SHP77 treated with DMSO at 0.1 percent for 48 hours (cell line): ENCODE data around the gene DDX39B.
"Not testable (repeated sequence)": the region's sequence is repeated elsewhere in the genome, so short reads cannot be mapped to it uniquely, and the experiment has no call there.

Source experiments
- DNase-seq: peaks from one replicate; lab custom pipeline; 2025; lab: John Stamatoyannopoulos, UW

DDX39B gene

DNA sequence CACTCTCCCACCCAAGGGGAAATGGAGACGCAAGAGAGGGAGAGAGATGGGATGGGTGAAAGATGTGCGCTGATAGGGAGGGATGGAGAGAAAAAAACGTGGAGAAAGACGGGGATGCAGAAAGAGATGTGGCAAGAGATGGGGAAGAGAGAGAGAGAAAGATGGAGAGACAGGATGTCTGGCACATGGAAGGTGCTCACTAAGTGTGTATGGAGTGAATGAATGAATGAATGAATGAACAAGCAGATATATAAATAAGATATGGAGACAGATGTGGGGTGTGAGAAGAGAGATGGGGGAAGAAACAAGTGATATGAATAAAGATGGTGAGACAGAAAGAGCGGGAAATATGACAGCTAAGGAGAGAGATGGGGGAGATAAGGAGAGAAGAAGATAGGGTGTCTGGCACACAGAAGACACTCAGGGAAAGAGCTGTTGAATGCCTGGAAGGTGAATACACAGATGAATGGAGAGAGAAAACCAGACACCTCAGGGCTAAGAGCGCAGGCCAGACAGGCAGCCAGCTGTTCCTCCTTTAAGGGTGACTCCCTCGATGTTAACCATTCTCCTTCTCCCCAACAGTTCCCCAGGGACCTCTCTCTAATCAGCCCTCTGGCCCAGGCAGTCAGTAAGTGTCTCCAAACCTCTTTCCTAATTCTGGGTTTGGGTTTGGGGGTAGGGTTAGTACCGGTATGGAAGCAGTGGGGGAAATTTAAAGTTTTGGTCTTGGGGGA, 34.3 kb upstream of the DDX39B start:
- no peak for DNase-seq

DNA sequence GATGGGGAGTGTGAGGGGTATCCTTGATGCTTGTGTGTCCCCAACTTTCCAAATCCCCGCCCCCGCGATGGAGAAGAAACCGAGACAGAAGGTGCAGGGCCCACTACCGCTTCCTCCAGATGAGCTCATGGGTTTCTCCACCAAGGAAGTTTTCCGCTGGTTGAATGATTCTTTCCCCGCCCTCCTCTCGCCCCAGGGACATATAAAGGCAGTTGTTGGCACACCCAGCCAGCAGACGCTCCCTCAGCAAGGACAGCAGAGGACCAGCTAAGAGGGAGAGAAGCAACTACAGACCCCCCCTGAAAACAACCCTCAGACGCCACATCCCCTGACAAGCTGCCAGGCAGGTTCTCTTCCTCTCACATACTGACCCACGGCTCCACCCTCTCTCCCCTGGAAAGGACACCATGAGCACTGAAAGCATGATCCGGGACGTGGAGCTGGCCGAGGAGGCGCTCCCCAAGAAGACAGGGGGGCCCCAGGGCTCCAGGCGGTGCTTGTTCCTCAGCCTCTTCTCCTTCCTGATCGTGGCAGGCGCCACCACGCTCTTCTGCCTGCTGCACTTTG, 33.6 kb upstream of the DDX39B start, which contains the start of gene TNF:
TNF (plus strand) TSS at position 231 of the 567 bp plus-strand sequence; CDS start at position 408, 177 bp downstream.
- DNase-seq: no peak

DNA sequence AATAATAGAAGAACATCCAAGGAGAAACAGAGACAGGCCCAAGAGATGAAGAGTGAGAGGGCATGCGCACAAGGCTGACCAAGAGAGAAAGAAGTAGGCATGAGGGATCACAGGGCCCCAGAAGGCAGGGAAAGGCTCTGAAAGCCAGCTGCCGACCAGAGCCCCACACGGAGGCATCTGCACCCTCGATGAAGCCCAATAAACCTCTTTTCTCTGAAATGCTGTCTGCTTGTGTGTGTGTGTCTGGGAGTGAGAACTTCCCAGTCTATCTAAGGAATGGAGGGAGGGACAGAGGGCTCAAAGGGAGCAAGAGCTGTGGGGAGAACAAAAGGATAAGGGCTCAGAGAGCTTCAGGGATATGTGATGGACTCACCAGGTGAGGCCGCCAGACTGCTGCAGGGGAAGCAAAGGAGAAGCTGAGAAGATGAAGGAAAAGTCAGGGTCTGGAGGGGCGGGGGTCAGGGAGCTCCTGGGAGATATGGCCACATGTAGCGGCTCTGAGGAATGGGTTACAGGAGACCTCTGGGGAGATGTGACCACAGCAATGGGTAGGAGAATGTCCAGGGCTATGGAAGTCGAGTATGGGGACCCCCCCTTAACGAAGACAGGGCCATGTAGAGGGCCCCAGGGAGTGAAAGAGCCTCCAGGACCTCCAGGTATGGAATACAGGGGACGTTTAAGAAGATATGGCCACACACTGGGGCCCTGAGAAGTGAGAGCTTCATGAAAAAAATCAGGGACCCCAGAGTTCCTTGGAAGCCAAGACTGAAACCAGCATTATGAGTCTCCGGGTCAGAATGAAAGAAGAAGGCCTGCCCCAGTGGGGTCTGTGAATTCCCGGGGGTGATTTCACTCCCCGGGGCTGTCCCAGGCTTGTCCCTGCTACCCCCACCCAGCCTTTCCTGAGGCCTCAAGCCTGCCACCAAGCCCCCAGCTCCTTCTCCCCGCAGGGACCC, 32.6 kb upstream of the DDX39B start:
- no peak for DNase-seq

DNA sequence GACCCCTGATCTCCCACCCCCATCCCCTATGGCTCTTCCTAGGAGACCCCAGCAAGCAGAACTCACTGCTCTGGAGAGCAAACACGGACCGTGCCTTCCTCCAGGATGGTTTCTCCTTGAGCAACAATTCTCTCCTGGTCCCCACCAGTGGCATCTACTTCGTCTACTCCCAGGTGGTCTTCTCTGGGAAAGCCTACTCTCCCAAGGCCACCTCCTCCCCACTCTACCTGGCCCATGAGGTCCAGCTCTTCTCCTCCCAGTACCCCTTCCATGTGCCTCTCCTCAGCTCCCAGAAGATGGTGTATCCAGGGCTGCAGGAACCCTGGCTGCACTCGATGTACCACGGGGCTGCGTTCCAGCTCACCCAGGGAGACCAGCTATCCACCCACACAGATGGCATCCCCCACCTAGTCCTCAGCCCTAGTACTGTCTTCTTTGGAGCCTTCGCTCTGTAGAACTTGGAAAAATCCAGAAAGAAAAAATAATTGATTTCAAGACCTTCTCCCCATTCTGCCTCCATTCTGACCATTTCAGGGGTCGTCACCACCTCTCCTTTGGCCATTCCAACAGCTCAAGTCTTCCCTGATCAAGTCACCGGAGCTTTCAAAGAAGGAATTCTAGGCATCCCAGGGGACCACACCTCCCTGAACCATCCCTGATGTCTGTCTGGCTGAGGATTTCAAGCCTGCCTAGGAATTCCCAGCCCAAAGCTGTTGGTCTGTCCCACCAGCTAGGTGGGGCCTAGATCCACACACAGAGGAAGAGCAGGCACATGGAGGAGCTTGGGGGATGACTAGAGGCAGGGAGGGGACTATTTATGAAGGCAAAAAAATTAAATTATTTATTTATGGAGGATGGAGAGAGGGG, 31.7 kb upstream of the DDX39B start:
- no peak for DNase-seq

DNA sequence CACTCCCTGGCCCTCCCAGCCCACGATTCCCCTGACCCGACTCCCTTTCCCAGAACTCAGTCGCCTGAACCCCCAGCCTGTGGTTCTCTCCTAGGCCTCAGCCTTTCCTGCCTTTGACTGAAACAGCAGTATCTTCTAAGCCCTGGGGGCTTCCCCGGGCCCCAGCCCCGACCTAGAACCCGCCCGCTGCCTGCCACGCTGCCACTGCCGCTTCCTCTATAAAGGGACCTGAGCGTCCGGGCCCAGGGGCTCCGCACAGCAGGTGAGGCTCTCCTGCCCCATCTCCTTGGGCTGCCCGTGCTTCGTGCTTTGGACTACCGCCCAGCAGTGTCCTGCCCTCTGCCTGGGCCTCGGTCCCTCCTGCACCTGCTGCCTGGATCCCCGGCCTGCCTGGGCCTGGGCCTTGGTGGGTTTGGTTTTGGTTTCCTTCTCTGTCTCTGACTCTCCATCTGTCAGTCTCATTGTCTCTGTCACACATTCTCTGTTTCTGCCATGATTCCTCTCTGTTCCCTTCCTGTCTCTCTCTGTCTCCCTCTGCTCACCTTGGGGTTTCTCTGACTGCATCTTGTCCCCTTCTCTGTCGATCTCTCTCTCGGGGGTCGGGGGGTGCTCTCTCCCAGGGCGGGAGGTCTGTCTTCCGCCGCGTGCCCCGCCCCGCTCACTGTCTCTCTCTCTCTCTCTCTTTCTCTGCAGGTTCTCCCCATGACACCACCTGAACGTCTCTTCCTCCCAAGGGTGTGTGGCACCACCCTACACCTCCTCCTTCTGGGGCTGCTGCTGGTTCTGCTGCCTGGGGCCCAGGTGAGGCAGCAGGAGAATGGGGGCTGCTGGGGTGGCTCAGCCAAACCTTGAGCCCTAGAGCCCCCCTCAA, 30.5 kb upstream of the DDX39B start, which contains the start of gene LTA:
LTA (plus strand) TSS at position 249 of the 871 bp plus-strand sequence; CDS start at position 703, 454 bp downstream.
- no peak for DNase-seq

DNA sequence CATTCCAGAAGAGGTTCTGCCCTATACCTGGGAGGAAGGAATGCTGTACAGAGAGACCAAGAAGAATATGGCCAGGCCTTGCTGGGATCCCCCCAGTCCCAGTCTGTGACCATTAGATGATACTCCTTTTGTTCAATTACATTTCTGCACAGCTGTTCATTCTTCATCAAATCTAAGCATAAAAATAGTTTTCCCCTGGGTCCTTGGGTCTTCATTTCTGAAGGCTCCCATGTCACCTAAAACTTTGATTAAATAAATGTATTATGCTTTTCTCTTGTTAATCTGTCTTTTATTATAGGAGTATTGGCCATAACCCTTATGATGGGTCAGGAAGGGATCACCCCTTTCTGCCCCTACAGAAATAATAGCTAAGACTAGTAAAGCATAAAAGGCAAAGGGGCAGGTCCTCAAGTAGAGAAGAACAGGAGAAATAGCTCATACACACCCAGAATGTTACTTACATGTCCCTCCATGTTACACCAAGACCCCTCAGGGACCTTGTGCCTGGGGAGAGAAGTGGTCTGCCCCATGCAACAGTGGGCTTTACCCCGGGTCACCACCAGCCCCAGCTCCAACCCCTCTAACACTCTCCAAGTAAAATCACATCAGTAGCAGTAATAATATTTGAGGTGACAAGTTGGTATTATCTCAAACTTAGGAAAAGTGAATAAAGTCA, 28.2 kb upstream of the DDX39B start:
- no peak for DNase-seq

DNA sequence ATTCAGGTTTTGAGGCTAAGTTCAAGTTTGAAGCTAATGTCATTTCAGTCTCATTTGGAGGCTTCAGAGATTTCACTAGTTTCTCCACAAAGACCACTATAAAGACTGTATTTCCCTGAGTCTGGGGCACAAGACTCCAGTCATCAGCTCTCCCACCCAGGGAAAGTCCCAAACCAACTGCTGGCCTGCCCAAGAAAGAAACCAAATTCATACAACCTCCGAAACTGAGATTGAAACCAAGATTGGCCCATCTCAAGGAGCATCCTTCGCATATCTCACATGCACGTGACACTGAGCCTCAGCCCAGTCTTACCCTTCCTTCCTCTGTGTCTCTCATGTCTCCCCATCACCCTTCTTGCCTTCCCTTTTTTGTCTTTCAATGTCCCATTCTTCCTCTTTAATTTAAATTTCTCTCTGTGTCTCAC, 26.7 kb upstream of the DDX39B start:
- DNase-seq: no peak

DNA sequence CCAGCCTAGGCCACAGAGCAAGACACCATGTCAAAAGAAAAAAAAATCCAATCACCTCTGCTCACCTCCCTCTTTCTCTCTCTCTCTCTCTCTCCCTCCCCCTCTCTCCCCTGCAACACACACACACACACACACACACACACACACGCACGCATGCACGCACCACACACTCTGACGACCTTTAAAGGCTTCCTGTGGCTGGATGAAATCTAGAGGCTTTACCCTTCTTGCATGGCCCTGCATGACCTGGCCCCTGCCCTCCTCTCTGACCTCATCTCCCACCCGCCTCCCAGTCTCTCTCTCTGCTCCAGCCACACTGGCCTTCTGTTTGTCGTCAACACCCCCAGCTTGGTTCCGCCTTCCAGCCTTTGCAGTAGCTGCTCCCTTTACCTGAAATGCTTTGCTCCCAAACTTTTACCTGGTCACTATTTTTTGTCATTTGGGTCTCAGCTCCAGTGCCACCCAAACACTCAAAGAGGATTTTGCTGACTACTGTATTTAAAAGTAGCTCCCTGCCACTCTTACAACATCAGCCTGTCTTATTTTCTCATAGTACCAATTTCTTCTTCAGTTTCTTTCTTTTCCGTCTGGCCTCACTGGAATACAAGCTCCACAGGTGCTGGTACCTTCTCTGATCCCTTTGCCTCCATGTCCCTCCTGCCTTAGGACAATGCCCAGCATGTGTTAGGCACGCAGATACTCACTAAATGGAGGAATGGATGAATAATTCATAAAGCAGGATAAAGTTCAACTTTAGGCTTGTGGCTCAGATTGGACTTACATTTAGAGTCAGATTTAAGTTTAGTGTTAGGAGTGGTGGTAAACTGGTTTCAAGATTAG, 25.9 kb upstream of the DDX39B start:
- DNase-seq: no peak

DNA sequence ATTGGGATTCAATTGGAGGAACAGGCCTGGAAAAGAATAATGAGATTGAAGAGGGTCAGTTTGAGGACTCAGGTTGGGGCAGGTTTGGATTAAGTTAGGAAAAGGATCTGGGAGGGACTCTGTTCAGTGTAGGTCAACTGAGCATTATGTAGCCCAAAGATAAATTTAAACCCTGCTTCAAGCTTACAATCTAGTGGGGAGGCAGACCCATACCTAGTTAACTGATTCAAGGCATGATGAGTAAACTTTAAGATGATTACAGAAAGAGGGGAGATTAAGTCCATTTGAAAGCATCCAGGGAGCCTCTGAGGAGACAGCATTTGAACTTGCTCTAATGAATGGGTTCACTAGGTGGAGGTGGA, 18.9 kb upstream of the DDX39B start:
- DNase-seq: no peak

DNA sequence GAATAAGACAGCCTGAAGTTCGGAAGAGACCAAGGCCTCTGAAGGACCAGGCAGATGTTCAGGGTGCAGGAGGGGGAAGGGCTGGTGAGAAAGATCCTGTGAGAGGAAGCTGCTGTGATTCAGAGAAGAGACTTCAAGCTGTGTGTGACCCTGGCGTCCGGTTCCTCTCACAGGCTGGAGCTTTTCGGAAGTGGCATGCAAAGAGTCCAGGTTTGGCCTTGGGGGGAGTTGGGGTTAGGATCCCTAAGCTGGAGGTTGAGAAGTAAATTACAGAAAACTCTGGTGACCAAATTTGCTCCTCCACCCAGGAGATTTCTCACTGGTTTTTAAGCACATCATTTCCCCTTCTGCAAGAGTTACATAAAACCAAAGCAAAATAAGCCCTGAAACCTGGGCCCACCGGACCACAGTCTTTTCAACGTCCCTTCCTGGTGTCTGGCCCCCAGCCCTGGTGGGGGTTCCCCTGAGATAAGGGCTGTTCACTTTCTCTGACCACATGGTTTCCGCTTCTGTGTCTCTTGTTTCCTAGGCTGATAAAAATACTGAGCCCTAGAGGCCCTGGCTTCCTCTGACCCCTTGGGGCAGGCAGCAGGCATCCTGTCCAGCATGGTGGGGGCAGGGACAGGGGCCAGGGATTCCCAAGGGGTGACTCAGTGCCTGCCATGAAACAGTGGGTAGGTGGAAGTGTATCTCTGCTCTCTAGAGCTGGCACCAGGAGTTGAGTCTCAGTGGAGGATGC, 18.3 kb upstream of the DDX39B start:
- DNase-seq: no peak

DNA sequence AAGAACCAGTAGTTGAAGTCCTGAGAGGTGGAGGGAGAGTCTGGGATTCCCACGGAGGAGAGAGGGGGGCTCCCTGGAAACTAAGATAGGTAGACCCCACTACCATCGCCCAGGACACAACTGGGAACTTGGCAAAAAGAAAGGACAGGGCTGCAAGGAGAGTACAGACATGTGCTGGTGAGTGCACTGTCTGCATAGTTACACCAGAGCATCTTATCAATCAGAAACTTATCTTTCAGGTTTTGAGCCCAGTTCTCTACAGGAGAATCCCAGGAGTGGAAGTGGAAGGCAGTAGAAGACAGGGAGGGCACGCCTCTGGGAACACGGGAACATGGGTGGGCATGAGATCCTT, 17.8 kb upstream of the DDX39B start:
- DNase-seq: no peak

DNA sequence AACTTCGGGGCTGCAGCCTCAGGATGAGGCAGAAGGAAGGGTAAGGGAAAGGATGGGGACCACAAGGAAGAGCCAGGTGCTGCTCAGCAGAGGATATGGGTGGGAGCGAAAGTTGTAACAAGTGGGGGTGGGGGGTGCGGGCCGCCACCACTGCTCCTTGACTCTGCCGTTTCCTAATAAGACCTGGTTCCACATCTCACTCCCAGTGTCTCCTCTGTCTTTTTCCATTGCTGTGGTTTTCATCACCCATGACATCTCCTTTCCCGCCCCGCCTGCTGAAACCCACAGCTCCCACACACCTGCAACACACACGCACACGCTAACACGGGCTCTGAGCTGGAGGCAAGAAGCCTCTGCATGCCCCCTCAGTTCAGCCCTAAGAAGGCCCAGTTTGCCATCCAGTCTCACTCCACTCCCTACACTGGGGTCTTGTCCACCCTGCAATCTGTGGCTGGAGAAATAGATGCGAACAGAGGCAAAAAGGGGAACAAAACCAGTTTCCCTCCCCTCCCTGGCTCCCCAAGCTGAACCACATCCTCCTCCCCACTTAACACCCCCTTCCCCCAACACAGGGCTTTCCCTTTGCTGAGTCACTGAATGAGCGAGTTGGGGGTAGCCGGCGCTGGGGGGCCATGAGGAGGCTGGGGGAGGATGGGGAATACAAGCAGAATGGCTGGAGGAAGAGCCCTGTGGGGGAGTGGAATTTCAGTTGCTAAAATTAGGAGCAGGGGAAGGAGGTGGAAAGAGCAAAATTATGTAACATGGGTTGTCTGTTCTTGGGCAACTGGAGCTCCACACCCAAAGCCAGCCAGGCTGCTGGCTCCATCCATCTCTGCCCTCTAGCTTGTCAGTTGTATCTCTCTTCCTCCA, 17.1 kb upstream of the DDX39B start:
- DNase-seq: no peak

DNA sequence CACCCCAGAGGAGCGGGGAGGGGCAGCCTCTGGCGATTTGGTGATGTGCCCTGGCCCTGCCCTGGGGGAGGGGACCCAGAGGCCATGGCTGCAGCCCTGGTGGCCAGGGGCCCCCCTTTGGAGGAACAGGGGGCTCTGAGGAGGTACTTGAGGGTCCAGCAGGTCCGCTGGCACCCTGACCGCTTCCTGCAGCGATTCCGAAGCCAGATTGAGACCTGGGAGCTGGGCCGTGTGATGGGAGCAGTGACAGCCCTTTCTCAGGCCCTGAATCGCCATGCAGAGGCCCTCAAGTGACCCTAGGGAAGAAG, 16.5 kb upstream of the DDX39B start:
- DNase-seq: no peak

DNA sequence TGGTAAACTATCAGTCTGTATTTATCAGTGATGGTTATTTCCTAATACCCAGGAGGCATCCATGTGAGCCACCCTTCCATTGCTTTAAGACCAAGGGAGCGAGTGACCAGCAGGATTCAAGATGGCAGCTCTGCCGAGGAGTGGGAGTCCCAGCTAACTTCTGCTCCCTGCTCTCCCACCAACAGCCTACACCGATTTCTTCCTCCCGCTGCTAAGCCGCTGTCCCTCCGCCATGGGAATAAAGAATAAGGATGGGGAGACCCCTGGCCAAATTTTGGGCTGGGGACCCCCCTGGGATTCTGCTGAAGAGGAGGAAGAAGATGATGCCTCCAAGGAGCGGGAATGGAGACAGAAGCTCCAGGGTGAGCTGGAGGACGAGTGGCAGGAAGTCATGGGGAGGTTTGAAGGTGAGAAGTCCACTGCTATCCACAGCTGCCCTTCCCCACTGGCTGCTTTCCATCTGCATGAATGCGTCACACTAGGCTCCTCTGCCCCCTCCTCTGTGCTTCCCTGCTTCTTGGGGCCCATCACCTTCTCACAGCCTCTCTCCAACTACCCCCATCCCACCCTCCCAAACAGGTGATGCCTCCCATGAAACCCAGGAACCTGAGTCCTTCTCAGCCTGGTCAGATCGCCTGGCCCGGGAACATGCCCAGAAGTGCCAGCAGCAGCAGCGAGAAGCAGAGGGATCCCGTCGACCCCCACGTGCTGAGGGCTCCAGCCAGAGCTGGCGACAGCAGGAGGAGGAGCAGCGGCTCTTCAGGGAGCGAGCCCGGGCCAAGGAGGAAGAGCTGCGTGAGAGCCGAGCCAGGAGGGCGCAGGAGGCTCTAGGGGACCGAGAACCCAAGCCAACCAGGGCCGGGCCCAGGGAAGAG, 15.9 kb upstream of the DDX39B start:
- DNase-seq: no peak

DNA sequence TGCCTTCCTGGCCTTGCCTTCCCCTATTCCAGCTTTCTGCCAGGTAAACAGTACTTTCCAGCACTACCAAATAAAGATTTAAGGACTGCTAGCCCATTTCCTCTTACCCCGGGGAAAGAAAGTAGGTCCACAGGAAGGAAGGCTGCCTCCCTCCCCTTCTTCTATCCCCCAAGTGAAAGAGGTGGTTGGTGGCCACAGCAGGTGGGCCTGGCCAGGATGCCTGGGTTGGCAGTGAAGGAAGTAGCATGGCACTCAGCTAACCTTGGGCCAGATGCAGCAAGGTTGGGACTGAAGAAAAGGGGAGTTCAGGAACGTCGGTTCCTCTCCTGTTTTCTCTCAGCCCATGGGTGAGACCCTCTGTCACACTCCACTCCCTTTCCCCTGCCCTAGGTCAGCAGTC, 14.5 kb upstream of the DDX39B start:
- no peak for DNase-seq

DNA sequence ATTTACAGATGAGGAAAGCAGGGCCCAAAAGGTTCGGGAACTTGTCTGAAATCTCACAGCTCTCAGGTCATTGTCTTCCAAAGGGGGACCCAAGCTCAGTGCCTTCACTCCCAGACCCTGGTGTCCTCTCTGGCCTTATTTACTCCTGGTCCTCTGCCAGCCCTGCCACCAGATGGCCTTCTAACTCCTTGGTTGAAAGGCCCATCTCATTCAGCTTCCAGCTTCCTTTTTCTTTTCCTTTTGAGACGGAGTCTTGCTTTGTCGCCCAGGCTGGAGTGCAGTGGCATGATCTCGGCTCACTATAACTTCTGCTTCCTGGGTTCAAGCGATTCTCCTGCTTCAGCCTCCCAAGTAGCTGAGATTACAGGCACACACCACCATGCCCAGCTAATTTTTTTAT, 9.6 kb upstream of the DDX39B start:
- not testable (repeated sequence) for DNase-seq

DNA sequence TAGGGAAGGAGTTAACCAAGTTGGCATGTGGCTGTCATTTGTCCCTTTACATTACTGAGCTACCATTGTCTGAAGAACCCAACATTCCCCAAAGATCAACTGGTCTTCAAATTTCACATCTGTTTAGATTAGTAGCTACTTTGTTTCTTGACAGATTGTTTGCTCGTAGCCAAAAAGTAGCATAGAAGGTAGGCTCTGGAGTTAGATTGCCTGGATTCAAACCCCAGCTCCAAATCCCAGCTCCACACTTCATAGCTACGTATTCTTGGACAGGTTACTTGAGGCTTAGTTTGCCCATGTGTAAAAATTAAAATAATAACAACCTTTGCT, 6.7 kb upstream of the DDX39B start:
- no peak for DNase-seq
